Measurements from ENCODE around the gene HMCN1. TPM values are rescaled to one million over a fixed set of nuclear protein-coding genes. Genes with fewer than 3 reads are reported as not detected.

HMCN1 gene
- 0.05 and 0.15 TPM in 2 replicates for total RNA-seq (2014; rRNA removed; shearing (Covaris generic))

DNA sequence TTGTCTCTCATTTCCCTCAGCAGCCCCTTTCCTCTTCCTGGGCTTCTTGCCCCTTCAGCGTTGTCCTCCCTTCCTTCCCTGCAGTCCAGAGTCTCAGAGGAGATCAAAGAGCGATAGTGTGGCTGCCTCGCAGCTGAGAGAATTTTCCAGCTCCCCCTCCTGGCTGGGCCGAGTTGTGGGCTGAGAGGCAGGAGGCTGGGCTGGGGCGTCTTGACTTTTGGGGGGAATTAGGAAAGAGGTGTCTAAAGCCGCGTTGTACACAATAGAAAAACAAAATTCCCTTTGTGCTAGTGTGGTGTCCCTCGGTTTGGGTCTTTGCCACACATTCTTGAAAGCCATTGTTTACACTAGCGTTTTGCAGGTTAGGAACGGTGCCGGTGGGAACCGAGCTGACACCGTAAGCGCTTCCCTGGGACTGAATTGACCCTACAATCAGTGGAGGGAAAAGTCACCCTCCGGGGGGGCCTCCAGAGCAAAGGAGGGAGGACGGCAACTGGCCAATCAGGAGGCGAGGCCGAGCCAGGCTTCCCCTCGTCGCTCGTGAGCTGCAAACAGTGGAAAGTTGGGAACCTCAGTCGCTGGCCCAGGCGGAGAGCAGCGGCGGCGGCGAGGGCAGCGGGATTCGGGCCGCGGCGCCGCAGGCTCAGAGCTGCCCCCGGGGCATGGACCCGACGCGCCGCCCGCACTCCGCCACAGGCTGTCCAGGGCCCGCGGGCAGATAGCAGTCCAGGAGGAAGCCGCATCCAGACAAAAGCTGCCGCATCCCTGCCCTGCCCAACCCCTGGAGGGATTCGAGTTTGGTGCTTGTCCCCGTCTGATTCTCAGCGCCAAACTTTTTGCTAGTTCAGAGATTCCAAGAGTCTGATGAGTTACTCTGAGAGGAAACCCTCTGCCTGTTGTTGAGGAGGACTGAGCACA is at the start of gene HMCN1:
Gene HMCN1, plus strand, starts transcription at position 574 of the 918 bp plus-strand sequence. CDS start 389 bp downstream, outside the sequence.
- DNase-seq (ENCODE audit: low spot score) = peak; percentile 42

GRCh38 chr1:185686821-185687778 is 47.1 kb upstream of the HMCN1 start:
- DNase-seq (ENCODE audit: low spot score) = no peak

- no peak for DNase-seq (ENCODE audit: low spot score)
These were observed 43.7 kb upstream of the HMCN1 start for GRCh38 chr1:185690527-185690926.

DNA sequence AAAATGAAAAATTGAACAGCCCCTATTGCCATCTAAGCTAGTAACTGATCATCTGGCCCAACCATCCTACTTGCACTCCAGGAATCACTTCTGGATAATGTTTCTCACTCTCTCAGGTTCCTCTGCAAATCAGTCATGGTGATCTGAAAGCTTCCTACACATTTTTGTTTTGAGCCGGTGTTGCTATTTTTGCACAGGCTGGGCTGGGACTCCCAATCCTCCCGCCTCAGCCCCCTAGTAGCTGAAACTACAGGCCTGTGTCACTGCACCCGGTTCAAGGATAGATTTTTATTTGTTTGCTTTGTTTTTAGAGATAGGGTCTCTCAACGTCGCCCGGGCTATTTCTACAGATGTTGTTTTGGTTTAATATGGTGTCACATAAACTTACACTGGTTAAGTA is 40.5 kb upstream of the HMCN1 start:
- DNase-seq (ENCODE audit: low spot score) = no peak

GRCh38 chr1:185694081-185694480 is 40.1 kb upstream of the HMCN1 start:
- no peak for DNase-seq (ENCODE audit: low spot score)

GRCh38 chr1:185695299-185695698 is 38.9 kb upstream of the HMCN1 start:
- DNase-seq (ENCODE audit: low spot score) = peak; percentile 33

GRCh38 chr1:185696422-185697150 is 37.6 kb upstream of the HMCN1 start:
- DNase-seq (ENCODE audit: low spot score) = no peak

GRCh38 chr1:185699874-185700273 is 34.3 kb upstream of the HMCN1 start:
- no peak for DNase-seq (ENCODE audit: low spot score)

DNA sequence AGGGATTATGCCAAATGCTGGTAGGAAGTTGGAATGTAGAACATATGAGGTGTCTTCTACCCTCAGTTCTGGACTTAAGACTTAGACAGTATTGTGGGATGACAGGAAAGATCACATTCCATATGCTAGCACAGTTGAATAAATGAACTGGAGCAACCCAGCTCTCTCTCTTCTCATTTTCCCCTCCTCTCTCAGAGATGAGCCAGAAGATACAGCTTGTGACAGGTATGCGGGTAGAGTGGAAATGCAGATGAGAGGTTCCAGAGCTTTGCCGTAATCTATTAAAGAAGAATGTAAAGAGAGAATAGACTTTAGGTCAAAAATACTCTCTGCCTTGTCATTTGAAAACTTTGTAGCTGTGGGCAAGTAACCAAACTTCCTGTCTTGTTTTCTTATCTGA is 32.5 kb upstream of the HMCN1 start:
- DNase-seq (ENCODE audit: low spot score) = no peak

DNA sequence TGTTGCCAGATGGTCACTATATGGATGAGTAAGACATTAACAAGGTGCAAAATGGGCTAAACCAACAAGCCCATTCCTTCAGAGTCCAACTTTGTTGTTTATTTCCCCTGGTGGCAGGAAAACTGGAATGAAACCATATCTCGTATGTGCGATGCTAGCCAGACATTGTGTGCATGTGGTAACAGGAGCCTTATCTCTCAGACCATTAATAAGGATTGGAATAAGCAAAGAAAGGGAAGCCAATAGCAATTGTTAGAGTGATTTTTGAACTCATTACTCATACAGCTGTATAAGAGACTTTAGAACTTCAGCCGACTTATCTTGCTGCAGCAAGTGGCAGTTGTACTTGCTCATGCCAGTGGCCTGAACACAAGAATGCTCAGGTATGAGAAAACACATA is 30.0 kb upstream of the HMCN1 start:
- no peak for DNase-seq (ENCODE audit: low spot score)

DNA sequence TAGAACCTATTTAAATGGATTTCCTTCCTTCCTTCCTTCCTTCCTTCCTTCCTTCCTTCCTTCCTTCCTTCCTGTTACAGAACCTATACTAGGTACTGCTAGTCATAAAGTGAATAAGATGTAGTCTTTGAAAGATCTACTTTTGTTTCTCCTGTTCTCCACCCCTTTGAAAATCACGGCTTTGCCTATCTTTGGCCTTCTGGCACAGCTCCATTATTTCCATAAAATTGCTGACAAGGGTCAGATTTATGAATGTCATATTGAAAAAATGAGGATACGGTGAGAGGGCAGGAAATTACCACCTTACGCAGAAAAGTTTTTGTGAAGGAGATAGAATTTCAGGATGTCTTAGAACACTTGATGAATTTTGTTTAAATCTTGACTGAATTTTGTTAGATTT is 18.1 kb upstream of the HMCN1 start:
- no peak for DNase-seq (ENCODE audit: low spot score)

- peak; percentile 32 for DNase-seq (ENCODE audit: low spot score)
These were observed 15.2 kb upstream of the HMCN1 start for GRCh38 chr1:185719021-185719420.

DNA sequence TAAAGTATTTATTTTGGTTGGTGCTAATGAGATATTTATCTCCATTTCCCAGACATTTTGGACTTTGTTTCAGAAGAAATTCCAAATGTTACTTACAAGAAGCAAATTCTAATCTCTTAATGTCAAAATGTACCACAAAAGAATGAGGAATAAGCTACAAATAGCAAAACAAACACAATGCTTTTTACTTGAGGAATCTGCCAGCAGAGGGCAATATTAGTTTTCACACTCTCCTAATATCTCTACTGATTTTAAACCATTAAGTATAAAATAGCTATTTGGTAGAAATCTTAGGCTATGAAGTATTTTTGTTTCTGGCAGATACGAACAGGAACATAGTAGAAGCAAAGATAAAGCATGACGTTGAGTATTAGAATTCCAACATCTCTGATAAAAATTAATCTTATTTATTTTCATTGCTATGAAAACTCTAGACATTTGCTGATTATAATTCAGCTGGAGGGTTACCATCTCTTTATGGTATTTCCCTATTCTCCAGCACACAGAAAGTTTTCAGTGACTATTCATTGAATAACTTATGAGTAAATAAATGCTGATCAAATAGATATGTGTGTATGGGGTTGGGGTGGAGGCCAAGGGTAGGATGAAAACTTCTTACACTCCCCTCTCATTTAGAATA is 13.4 kb upstream of the HMCN1 start:
- DNase-seq (ENCODE audit: low spot score) = peak; percentile 49

GRCh38 chr1:185721553-185721952 is 12.6 kb upstream of the HMCN1 start:
- no peak for DNase-seq (ENCODE audit: low spot score)

DNA sequence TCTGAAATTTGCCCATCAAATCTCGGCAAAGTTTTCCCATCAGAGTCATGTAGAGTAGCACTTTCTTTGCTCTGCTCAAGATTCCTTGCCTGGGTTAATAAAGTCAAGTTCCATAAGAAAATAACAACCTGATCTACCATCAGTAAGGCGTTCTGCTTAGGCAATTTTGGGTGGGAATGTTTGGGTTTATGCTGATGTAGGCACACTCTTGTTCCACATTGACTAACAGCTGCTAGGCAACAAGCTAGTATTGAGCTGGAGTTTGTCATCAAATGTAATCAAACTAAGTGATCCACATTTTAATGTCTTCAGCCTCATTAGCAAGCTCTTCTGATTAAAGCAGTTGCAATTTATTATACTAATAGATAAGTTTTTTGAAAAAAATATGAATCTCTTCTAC is 12.1 kb upstream of the HMCN1 start:
- DNase-seq (ENCODE audit: low spot score) = no peak

- DNase-seq (ENCODE audit: low spot score) = no peak
These were observed 6.5 kb upstream of the HMCN1 start for GRCh38 chr1:185727726-185728125.

DNA sequence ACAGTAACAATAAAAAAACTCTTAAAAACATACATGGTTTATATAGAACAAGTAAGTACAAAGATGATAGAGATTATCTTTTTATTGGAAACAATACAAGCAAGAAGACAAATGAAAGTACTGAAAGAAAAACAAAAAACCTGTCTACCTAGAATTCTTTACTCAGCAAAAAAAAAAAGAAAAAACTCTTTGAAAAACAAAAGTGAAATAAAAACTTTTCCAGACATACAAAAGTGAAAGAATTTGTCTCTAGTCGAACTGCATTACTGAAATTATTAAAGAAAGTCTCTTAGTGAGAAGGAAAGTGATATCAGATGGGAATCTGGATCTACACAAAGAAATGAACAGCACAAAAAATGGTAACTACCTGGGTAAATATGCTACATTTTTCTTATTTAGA is 2.7 kb upstream of the HMCN1 start:
- DNase-seq (ENCODE audit: low spot score) = no peak

DNA sequence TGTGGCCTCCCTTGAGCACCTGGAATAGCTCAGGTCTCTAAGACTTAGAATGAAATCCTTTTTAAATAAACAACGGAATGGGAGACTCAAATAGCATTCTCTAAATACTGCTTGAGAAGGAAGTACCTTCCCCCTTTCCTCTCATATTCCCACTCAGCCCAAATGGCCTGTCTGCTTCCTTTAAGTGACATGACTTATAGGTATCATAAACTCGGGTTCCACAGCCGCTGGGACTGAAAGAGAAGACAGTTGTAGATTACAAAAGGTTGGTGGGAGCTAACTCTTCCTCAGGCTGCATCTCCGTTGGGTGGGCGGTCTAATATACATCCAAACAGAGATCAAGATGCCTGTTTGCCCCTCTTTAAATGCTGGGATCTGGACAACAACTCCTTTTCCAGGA is 1.2 kb upstream of the HMCN1 start:
- DNase-seq (ENCODE audit: low spot score) = no peak

DNA sequence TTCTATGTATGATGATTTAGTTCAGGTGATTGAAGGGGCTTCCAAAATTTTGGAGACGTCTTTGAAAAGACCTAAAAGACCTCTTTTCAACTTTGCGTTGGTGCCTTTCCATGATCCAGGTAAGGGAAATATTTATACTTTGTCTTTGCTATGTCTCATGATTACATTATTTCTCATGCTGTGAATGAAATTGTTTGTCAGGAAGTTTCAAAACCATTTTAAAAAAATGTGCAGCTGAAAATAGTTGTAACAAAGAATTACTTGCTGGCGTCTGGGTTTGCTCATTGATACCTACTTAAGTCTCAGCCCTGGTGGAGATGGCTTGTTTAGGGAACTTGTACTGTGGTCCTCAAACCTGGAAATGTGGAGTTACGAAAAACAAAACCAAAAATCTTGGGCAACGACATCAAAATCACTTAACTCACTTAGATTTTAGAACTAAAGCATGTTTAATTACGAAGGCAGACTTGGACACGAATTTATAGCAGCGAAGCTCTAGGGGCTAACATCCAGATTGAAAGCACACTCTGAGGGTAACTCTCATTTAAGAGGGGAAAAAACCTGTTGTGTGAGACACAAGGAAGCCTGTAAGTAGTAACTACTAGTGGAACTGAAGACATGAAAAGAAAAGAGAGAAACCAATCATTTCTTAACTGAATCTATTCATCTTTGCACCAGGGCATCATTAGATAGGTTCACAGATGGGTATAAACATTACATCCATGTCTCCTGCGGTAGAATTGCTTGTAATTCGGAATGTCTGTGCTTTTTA is 924 bp downstream of the HMCN1 start:
- DNase-seq (ENCODE audit: low spot score) = no peak

GRCh38 chr1:185735701-185736064 is 1.5 kb downstream of the HMCN1 start:
- DNase-seq (ENCODE audit: low spot score) = no peak

Data from HT-29 (cell line).